Measurements from ENCODE around the gene MAIP1.

MAIP1 gene

DNA sequence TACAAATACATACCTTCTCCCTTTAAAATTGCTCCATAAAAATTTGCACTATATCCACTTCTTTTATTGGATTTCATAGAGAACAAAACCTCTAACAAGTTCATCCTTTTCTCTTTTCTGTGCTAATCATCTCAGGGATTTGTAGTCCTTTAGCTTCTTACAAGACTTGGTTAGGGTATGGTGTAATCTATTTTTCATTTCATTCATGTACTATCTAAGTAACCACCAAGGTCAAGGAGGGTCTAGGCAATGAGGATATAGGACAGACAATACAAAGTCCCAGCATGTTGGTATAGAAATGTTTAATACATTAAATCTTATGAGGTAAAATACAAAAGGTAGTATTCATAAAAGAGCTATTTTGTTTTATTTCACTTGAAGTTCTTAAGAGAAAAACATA, 26.8 kb upstream of the MAIP1 start:
- Mint-ChIP-seq H3K27ac (peak overlapping the region; percentile 2 to 19), H3K4me3 (no peak overlapping the region), H3K27me3 (no peaks in the 10 kb centered on the region), H3K36me3 (ENCODE audit: insufficient read depth) (peaks cover 36% of the 10 kb centered on the region), H3K4me1 (ENCODE audit: low read depth in 2 of 2) (no peaks in the 10 kb centered on the region), H3K9me3 (no peaks in the 10 kb centered on the region)
- ATAC-seq (replicated peaks) (no peak), DNase-seq (no peak)

DNA sequence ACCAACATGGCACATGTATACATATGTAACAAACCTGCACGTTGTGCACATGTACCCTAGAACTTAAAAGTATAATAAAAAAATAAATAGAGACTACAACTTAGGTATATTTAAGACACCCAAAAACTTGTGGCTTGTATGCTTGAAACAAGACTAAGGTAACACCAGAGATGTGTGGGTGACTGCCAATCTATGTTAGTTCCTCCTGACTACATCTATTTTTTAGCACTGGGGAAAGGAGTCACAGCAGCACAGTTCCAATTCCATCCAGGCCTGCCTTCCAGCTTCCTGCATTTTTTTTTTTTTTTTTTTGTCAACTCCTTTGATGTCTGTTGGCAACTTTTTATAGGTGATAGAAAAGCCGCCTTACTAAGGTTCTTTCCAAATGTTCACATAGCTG, 26.1 kb upstream of the MAIP1 start:
- DNase-seq (no peak), ATAC-seq (replicated peaks) (no peak)
- Mint-ChIP-seq H3K4me3 (no peak overlapping the region), H3K27ac (peak overlapping the region in 1 of 2 donors; percentile 46), H3K36me3 (ENCODE audit: insufficient read depth) (peaks cover 36% of the 10 kb centered on the region), H3K9me3 (no peaks in the 10 kb centered on the region), H3K4me1 (ENCODE audit: low read depth in 2 of 2) (no peaks in the 10 kb centered on the region), H3K27me3 (no peaks in the 10 kb centered on the region)

GRCh38 chr2:199932312-199932855, 23.0 kb upstream of the MAIP1 start:
- DNase-seq (no peak), ATAC-seq (replicated peaks) (no peak)
- peaks cover 39% of the 10 kb centered on the region for H3K36me3 Mint-ChIP-seq (ENCODE audit: insufficient read depth)
- H3K4me1 Mint-ChIP-seq (ENCODE audit: low read depth in 2 of 2) = no peaks in the 10 kb centered on the region
- no peak overlapping the region for H3K4me3 Mint-ChIP-seq
- no peaks in the 10 kb centered on the region for H3K27me3 Mint-ChIP-seq
- H3K9me3 Mint-ChIP-seq = no peaks in the 10 kb centered on the region
- peak overlapping the region in 1 of 2 donors; percentile 38 for H3K27ac Mint-ChIP-seq

GRCh38 chr2:199933466-199933865, 21.9 kb upstream of the MAIP1 start:
- no peaks in the 10 kb centered on the region for H3K9me3 Mint-ChIP-seq
- DNase-seq (no peak), ATAC-seq (replicated peaks) (no peak)
- no peaks in the 10 kb centered on the region for H3K27me3 Mint-ChIP-seq
- H3K4me1 Mint-ChIP-seq (ENCODE audit: low read depth in 2 of 2) = no peaks in the 10 kb centered on the region
- H3K4me3 Mint-ChIP-seq = no peak overlapping the region
- peak overlapping the region; percentile 22 to 29 for H3K27ac Mint-ChIP-seq
- H3K36me3 Mint-ChIP-seq (ENCODE audit: insufficient read depth) = peaks cover 50% of the 10 kb centered on the region

- peaks cover 46% of the 10 kb centered on the region for H3K36me3 Mint-ChIP-seq (ENCODE audit: insufficient read depth)
- peaks cover 0 to 4% of the 10 kb centered on the region in 2 donors for H3K4me1 Mint-ChIP-seq (ENCODE audit: low read depth in 2 of 2)
- H3K27ac Mint-ChIP-seq = no peak overlapping the region
- no peaks in the 10 kb centered on the region for H3K9me3 Mint-ChIP-seq
- H3K27me3 Mint-ChIP-seq = no peaks in the 10 kb centered on the region
- ATAC-seq (replicated peaks) (no peak), DNase-seq (no peak)
- no peak overlapping the region for H3K4me3 Mint-ChIP-seq
These were observed 18.8 kb upstream of the MAIP1 start for GRCh38 chr2:199936554-199936953.

- H3K36me3 Mint-ChIP-seq (ENCODE audit: insufficient read depth) = peaks cover 41% of the 10 kb centered on the region
- peak; percentile 46 for ATAC-seq (replicated peaks)
- H3K27ac Mint-ChIP-seq = no peak overlapping the region
- no peaks in the 10 kb centered on the region for H3K27me3 Mint-ChIP-seq
- H3K4me1 Mint-ChIP-seq (ENCODE audit: low read depth in 2 of 2) = peaks cover 5 to 19% of the 10 kb centered on the region in 2 donors
- H3K4me3 Mint-ChIP-seq = no peak overlapping the region
- no peak for DNase-seq
- no peaks in the 10 kb centered on the region for H3K9me3 Mint-ChIP-seq
These were observed 15.0 kb upstream of the MAIP1 start for GRCh38 chr2:199940373-199940772.

DNA sequence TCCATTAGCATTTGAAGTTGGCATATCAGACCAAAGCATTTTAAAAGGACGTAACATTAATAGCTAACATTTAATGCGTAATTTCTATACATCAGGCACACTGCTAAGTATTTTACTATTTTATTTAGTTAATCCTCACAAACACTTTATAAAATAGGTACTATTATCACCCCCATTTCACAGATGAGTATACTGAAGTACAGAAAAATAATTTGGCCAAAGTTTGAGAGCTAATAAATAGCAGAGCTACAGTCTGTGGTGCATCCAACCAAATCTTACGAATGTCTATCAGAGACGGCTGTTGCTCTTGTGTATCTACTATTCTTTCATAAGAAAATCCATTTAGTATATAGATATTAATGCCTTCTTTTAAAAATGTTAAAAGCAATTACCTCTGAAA, 12.0 kb upstream of the MAIP1 start:
- ATAC-seq (replicated peaks) = no peak
- H3K27me3 Mint-ChIP-seq = no peaks in the 10 kb centered on the region
- H3K4me3 Mint-ChIP-seq = no peak overlapping the region
- peak overlapping the region in 1 of 2 donors; percentile 15 for H3K27ac Mint-ChIP-seq
- H3K4me1 Mint-ChIP-seq (ENCODE audit: low read depth in 2 of 2) = peaks cover 5 to 19% of the 10 kb centered on the region in 2 donors
- no peak for DNase-seq
- H3K9me3 Mint-ChIP-seq = no peaks in the 10 kb centered on the region
- peaks cover 36% of the 10 kb centered on the region for H3K36me3 Mint-ChIP-seq (ENCODE audit: insufficient read depth)

DNA sequence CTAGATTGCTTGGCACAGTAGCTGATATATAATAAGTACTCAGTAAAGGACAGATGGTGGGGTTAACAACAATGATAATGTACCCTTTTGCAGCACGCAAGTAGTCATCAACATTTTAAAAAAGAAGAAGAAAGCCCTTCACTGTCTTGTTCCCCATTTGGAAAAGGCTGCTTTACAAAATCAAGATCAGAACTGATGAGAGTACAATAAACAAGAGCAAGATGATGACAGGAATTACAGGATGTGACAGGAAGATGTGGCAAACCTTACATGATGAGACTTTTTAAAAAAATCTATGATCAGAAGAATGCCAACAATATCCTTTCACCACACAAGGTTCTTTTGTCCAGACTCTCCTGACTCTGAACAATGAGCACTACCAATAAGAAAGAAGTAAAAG, 9.2 kb upstream of the MAIP1 start:
- Mint-ChIP-seq H3K27ac (no peak overlapping the region), H3K9me3 (no peaks in the 10 kb centered on the region), H3K4me1 (ENCODE audit: low read depth in 2 of 2) (peaks cover 7 to 23% of the 10 kb centered on the region in 2 donors), H3K36me3 (ENCODE audit: insufficient read depth) (peaks cover 37% of the 10 kb centered on the region), H3K4me3 (no peak overlapping the region), H3K27me3 (no peaks in the 10 kb centered on the region)
- ATAC-seq (replicated peaks) (no peak), DNase-seq (no peak)

GRCh38 chr2:199946836-199947235, 8.5 kb upstream of the MAIP1 start:
- Mint-ChIP-seq H3K36me3 (ENCODE audit: insufficient read depth) (peaks cover 37% of the 10 kb centered on the region), H3K27ac (no peak overlapping the region), H3K27me3 (no peaks in the 10 kb centered on the region), H3K4me1 (ENCODE audit: low read depth in 2 of 2) (peaks cover 7 to 26% of the 10 kb centered on the region in 2 donors), H3K4me3 (no peak overlapping the region), H3K9me3 (no peaks in the 10 kb centered on the region)
- ATAC-seq (replicated peaks) = no peak
- no peak for DNase-seq

- H3K36me3 Mint-ChIP-seq (ENCODE audit: insufficient read depth) = peaks cover 39% of the 10 kb centered on the region
- peaks cover 19 to 36% of the 10 kb centered on the region in 2 donors for H3K4me1 Mint-ChIP-seq (ENCODE audit: low read depth in 2 of 2)
- H3K27ac Mint-ChIP-seq = no peak overlapping the region
- no peaks in the 10 kb centered on the region for H3K27me3 Mint-ChIP-seq
- no peaks in the 10 kb centered on the region for H3K9me3 Mint-ChIP-seq
- no peak overlapping the region for H3K4me3 Mint-ChIP-seq
- DNase-seq = no peak
- ATAC-seq (replicated peaks) = no peak
These were observed 5.0 kb upstream of the MAIP1 start for GRCh38 chr2:199950396-199950795.

DNA sequence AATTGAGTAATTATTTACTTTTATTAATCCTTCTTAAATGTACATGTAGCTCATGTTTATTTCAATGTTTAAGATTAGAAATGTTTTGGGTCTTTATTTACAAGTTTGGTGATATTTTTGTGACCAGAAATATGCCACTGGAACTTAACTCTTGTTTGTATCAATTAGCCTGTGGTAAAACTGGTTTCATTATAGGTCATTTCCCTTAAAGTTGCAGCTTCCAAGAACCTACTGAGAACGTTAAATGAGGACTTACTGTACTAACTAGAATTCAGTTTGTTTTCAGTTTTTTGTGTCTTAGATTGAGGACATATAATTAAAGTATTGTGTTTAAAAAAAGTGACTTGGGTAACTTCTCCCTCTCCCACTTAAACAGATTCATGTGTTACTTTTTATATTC, 4.4 kb upstream of the MAIP1 start:
- no peak for DNase-seq
- Mint-ChIP-seq H3K9me3 (no peaks in the 10 kb centered on the region), H3K4me3 (no peak overlapping the region), H3K36me3 (ENCODE audit: insufficient read depth) (peaks cover 41% of the 10 kb centered on the region), H3K4me1 (ENCODE audit: low read depth in 2 of 2) (peaks cover 19 to 36% of the 10 kb centered on the region in 2 donors), H3K27ac (no peak overlapping the region), H3K27me3 (no peaks in the 10 kb centered on the region)
- ATAC-seq (replicated peaks) = no peak

GRCh38 chr2:199955007-199955338, 409 bp upstream of the MAIP1 start:
- peaks cover 38 to 42% of the 10 kb centered on the region in 2 donors for H3K4me1 Mint-ChIP-seq (ENCODE audit: low read depth in 2 of 2)
- H3K27ac Mint-ChIP-seq = peak overlapping the region; percentile 97 to 99
- peak overlapping the region; percentile 99 for H3K4me3 Mint-ChIP-seq
- DNase-seq = no peak
- peaks cover 38% of the 10 kb centered on the region for H3K36me3 Mint-ChIP-seq (ENCODE audit: insufficient read depth)
- H3K9me3 Mint-ChIP-seq = no peaks in the 10 kb centered on the region
- peak; percentile 46 for ATAC-seq (replicated peaks)
- no peaks in the 10 kb centered on the region for H3K27me3 Mint-ChIP-seq

- Mint-ChIP-seq H3K9me3 (no peaks in the 10 kb centered on the region), H3K36me3 (ENCODE audit: insufficient read depth) (peaks cover 40% of the 10 kb centered on the region), H3K4me3 (peak overlapping the region; percentile 99), H3K27ac (peak overlapping the region; percentile 97 to 99), H3K27me3 (no peaks in the 10 kb centered on the region), H3K4me1 (ENCODE audit: low read depth in 2 of 2) (peaks cover 34 to 36% of the 10 kb centered on the region in 2 donors)
- ATAC-seq (replicated peaks) (no peak), DNase-seq (no peak)
These were observed 639 bp downstream of the MAIP1 start for GRCh38 chr2:199956062-199956380.

DNA sequence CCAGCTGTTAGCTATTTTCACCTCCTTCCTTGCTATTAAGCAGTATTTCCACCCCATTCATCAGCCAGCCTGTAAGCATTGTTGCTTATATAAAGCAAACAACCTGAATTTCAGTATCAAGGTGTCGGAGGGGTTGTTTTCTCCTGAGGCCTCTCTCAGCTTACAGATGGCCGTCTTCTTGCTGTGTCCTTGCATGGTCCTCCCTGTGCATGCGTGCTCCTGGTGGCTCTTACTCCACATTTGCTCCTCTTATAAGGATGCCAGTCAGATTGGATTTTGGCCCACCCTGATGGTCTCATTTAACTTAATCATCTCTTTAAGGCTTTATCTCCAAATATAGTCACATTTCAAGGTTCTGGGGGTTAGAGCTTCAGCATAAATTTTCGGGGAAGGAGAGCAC, 2.6 kb downstream of the MAIP1 start:
- H3K9me3 Mint-ChIP-seq = no peaks in the 10 kb centered on the region
- H3K27me3 Mint-ChIP-seq = no peaks in the 10 kb centered on the region
- no peak for ATAC-seq (replicated peaks)
- H3K4me1 Mint-ChIP-seq (ENCODE audit: low read depth in 2 of 2) = peaks cover 23 to 33% of the 10 kb centered on the region in 2 donors
- DNase-seq = no peak
- peaks cover 59% of the 10 kb centered on the region for H3K36me3 Mint-ChIP-seq (ENCODE audit: insufficient read depth)
- H3K4me3 Mint-ChIP-seq = peak overlapping the region; percentile 7 to 14
- peak overlapping the region in 1 of 2 donors; percentile 81 for H3K27ac Mint-ChIP-seq

DNA sequence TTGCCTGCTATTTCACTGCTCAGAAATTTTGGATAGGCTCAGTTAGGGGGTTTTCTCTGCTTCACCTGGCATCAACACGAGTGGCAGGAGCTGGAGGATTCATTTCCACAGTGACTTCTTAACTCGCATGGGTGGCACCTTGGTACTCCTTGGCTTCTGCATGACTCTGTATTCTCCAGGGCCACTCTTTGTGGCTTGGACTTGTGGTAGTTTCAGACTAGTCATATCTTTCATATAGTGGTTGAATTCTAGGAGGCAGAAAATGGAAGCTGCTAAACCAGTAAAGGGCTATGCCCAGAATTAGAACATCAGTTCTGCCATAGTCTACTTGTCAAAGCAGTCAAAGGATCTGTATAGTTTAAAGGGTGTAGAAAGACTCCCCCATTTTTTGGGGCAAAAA, 6.8 kb downstream of the MAIP1 start:
- ATAC-seq (replicated peaks) (no peak), DNase-seq (no peak)
- H3K9me3 Mint-ChIP-seq = no peaks in the 10 kb centered on the region
- no peak overlapping the region for H3K4me3 Mint-ChIP-seq
- H3K27ac Mint-ChIP-seq = no peak overlapping the region
- no peaks in the 10 kb centered on the region for H3K27me3 Mint-ChIP-seq
- H3K4me1 Mint-ChIP-seq (ENCODE audit: low read depth in 2 of 2) = peaks cover 0 to 9% of the 10 kb centered on the region in 2 donors
- peaks cover 70% of the 10 kb centered on the region for H3K36me3 Mint-ChIP-seq (ENCODE audit: insufficient read depth)
